GM10266 (cell line): ENCODE data around the gene OXTR.

ENCODE experiments used
- DNase-seq: peaks from one replicate; pipeline ENCODE4 v3.0.0; 2012; ENCODE audit errors: extremely low spot score
- TF ChIP-seq, protein P1 (sequence below): IDR thresholded peaks from 2 replicates; pipeline ENCODE4 v1.5.1; 2012; ENCODE audit warnings: mild to moderate bottlenecking, low read depth; ENCODE audit not compliant: control insufficient read depth, insufficient read depth; ENCODE audit errors: missing control alignments

OXTR gene

GRCh38 chr3:8736436-8736835 lies 33.0 kb downstream of the OXTR start:
- no peak for DNase-seq
- TF ChIP-seq, protein P1, sequence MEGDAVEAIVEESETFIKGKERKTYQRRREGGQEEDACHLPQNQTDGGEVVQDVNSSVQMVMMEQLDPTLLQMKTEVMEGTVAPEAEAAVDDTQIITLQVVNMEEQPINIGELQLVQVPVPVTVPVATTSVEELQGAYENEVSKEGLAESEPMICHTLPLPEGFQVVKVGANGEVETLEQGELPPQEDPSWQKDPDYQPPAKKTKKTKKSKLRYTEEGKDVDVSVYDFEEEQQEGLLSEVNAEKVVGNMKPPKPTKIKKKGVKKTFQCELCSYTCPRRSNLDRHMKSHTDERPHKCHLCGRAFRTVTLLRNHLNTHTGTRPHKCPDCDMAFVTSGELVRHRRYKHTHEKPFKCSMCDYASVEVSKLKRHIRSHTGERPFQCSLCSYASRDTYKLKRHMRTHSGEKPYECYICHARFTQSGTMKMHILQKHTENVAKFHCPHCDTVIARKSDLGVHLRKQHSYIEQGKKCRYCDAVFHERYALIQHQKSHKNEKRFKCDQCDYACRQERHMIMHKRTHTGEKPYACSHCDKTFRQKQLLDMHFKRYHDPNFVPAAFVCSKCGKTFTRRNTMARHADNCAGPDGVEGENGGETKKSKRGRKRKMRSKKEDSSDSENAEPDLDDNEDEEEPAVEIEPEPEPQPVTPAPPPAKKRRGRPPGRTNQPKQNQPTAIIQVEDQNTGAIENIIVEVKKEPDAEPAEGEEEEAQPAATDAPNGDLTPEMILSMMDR = no peak

DNA sequence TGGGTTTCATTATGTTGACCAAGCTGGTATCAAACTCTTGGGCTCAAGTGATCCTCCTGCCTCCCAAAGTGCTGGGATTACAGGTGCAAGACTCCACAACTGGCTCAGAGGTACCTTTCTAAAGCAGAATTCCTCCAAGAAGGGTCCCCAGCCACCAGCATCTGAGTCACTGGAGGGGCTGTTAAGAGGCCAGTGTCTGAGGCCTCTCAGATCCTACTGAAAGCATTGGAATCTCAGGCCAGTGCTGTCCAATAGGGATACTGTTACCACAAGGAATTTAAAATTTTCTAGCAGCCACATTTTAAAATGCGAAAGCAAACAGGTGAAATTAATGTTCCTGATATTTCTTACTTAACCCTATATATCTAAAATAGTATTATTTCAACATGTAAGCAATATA lies 34.5 kb downstream of the OXTR start:
- no peak for DNase-seq
- TF ChIP-seq, protein P1 = no peak

- TF ChIP-seq, protein P1 = no peak
Measured at GRCh38 chr3:8734137-8734878, 35.1 kb downstream of the OXTR start.

GRCh38 chr3:8733332-8734094 lies 35.9 kb downstream of the OXTR start, which contains the start of gene CAV3:
TSS of gene CAV3 (plus strand) at chr3:8733802. CDS start at chr3:8733877, 75 bp downstream.
- no peak for DNase-seq
- TF ChIP-seq, protein P1 = no peak

More at GRCh38 chr3:8734137-8734878, 35.1 kb downstream of the OXTR start:
- no peak for DNase-seq

DNA sequence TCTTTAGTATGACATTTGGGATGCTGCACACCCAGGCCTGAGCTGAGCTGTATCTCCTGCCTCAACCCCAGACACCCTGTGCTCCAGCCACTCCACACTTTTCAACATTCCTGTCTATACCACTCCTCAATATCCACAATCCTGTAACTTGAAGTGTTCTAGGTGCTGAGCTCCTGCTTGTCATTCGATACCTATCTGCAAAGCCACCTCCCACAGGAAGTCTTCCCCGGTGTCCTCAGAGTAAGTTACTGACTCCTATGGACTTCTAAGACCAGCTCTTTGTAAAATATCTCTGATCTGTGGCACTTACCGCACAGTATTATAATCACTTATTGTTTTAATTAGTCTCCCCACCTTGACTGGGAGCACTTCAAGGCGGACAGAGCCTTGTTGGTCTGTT lies 37.0 kb downstream of the OXTR start:
- TF ChIP-seq, protein P1 = no peak
- DNase-seq = no peak

DNA sequence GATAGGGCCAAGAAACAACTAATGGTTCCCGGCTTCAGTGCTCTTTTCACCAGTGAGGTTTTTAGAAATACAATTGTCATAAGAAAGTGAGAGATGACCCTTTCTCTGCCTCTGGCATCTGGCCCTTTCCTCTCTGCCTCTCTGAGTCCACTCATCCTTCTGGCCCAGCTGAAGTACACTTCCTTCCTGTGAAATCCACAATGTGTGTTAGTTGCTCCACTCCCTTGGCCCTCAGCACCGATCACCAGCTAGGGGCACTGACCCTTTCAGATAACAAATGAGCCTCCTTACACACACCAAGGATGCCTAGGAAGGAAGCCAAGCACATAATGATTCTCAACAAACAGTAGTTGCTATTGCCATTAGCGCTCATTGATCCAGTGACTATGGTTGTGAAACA lies 38.8 kb downstream of the OXTR start:
- DNase-seq = no peak

More for the DNA sequence above, 38.8 kb downstream of the OXTR start:
- TF ChIP-seq, protein P1 = no peak
